ENCODE results near the gene RBM5. TPM values are rescaled to one million over a fixed set of nuclear protein-coding genes. Genes with fewer than 3 reads are reported as not detected.
A peak's percentile ranks its signal among the peaks of the same experiment; 100 is the strongest.
"Not testable (repeated sequence)": the region's sequence is repeated elsewhere in the genome, so short reads cannot be mapped to it uniquely, and the experiment has no call there.

RBM5 gene
- total RNA-seq, 3 donors from 2014 or later = 128 to 183 (median 158) TPM

DNA sequence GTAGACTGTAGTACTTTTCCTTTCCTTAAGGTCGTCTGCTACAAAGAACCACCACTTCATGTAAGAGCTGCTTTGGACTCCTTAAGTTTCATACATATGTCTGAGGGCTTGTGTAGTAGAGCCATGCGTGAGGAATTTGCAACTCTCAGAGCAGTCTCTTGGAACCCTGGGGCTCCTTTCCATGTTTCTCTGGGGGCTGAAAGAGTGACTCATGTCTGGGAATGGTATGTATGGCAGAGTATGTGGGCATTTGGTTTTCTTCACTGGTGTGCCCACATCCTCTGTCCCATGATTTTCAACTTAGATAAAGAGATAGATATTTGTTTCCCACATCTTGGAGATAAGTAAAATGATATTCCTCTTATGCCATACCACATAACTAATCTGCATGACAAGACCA is 20.6 kb upstream of the RBM5 start:
- H3K9me3 ChIP-seq = no peaks in the 10 kb centered on the region
- intact Hi-C loops (cut with DNase I, micrococcal nuclease) = no loop called here
- H3K4me3 ChIP-seq = no peak overlapping the region
- H3K36me3 ChIP-seq (ENCODE audit: low read depth) = peaks cover 29% of the 10 kb centered on the region
- no peak for DNase-seq
- no peaks in the 10 kb centered on the region for H3K4me1 ChIP-seq (ENCODE audit: low read depth)
- TF ChIP-seq, protein P1, sequence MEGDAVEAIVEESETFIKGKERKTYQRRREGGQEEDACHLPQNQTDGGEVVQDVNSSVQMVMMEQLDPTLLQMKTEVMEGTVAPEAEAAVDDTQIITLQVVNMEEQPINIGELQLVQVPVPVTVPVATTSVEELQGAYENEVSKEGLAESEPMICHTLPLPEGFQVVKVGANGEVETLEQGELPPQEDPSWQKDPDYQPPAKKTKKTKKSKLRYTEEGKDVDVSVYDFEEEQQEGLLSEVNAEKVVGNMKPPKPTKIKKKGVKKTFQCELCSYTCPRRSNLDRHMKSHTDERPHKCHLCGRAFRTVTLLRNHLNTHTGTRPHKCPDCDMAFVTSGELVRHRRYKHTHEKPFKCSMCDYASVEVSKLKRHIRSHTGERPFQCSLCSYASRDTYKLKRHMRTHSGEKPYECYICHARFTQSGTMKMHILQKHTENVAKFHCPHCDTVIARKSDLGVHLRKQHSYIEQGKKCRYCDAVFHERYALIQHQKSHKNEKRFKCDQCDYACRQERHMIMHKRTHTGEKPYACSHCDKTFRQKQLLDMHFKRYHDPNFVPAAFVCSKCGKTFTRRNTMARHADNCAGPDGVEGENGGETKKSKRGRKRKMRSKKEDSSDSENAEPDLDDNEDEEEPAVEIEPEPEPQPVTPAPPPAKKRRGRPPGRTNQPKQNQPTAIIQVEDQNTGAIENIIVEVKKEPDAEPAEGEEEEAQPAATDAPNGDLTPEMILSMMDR (IDR thresholded peaks at IDR 0.05) = no peak
- no peak for ATAC-seq

DNA sequence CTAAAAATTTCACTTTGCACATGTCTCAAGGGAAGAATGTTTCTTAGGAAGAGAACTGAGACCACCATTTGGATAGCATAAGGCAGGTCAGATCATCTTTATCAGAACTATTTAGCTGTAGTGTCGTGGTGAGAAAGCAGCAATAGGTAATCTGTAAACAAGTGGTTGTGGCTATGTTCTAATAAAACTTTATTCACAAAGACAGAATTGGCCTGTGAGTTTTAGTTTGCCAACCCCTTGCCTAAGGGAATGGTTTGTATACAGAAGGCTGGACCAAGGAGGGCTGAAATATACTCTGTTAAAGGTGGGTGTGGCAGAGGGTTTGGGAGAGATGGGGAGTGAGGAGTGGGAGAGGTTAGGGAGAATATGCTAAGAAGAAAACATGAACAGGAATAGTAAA is 10.6 kb upstream of the RBM5 start:
- Histone ChIP-seq H3K9me3 (no peaks in the 10 kb centered on the region), H3K36me3 (ENCODE audit: low read depth) (peaks cover 3% of the 10 kb centered on the region), H3K4me3 (no peak overlapping the region), H3K4me1 (ENCODE audit: low read depth) (no peaks in the 10 kb centered on the region)
- no peak for ATAC-seq
- DNase-seq = no peak
- TF ChIP-seq, protein P1 (IDR thresholded peaks at IDR 0.05) = no peak
- intact Hi-C loops (cut with DNase I, micrococcal nuclease) = no loop called here

DNA sequence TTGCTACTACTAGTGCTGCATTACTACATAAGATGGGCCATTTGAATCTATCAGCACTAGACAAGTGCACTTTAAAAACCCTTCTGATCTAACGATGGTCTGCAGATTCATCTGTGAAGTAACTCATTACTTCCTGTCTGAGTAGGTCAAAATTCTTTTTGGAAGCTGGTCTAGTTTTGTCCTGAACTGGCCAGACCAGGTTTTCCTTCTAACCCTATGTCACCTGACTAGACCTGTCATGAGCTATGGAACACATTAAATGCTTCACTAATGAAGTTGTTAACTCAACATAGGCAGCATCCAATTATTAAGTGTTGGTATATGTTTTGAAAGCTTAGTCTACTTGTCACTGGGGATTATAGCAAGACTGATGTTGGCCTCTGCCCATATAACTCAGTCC is 10.1 kb upstream of the RBM5 start:
- DNase-seq = no peak
- H3K36me3 ChIP-seq (ENCODE audit: low read depth) = no peaks in the 10 kb centered on the region
- TF ChIP-seq, protein P1 (IDR thresholded peaks at IDR 0.05) = no peak
- no peak for ATAC-seq
- H3K4me3 ChIP-seq = no peak overlapping the region
- intact Hi-C loops (cut with DNase I, micrococcal nuclease) = no loop called here
- H3K9me3 ChIP-seq = no peaks in the 10 kb centered on the region
- no peaks in the 10 kb centered on the region for H3K4me1 ChIP-seq (ENCODE audit: low read depth)

DNA sequence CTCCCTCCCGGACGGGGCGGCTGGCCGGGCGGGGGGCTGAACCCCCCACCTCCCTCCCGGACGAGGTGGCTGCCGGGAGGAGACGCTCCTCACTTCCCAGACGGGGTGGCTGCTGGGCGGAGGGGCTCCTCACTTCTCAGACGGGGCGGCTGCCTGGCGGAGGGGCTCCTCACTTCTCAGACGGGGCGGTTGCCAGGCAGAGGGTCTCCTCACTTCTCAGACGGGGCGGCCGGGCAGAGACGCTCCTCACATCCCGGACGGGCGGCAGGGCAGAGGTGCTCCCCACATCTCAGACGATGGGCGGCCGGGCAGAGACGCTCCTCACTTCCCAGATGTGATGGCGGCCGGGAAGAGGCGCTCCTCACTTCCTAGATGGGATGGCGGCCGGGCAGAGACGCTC is 3.8 kb upstream of the RBM5 start:
- DNase-seq; H3K4me3 ChIP-seq; H3K9me3 ChIP-seq; intact Hi-C loops (cut with DNase I, micrococcal nuclease); ATAC-seq; H3K4me1 ChIP-seq (ENCODE audit: low read depth); H3K36me3 ChIP-seq (ENCODE audit: low read depth): not testable (repeated sequence)

DNA sequence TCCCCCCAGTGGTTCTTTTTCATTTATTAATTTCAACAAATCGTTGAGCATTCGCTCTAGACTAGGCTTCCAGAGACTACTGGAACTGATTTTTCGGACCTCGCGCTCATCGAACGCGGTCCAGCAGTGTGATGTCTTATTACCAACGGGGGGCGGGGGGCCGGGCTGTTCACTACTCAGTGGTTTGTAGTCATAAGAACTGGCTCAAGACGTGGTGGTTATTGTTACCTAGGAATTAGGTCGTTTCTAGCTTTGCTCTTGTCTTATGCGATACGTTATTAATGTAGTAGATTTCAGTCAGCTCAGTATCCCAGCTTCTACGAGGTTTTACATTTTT is 858 bp downstream of the RBM5 start:
- TF ChIP-seq, protein P1 (IDR thresholded peaks at IDR 0.05) = no peak
- DNase-seq (peak in 1 of 3 donors; percentile 31), ATAC-seq (peak; percentile 22)
- H3K9me3 ChIP-seq = no peaks in the 10 kb centered on the region
- peaks cover 9% of the 10 kb centered on the region for H3K36me3 ChIP-seq (ENCODE audit: low read depth)
- peak overlapping the region; percentile 85 for H3K4me3 ChIP-seq
- H3K4me1 ChIP-seq (ENCODE audit: low read depth) = peaks cover 16% of the 10 kb centered on the region
- intact Hi-C loops (cut with DNase I, micrococcal nuclease) = no loop called here

DNA sequence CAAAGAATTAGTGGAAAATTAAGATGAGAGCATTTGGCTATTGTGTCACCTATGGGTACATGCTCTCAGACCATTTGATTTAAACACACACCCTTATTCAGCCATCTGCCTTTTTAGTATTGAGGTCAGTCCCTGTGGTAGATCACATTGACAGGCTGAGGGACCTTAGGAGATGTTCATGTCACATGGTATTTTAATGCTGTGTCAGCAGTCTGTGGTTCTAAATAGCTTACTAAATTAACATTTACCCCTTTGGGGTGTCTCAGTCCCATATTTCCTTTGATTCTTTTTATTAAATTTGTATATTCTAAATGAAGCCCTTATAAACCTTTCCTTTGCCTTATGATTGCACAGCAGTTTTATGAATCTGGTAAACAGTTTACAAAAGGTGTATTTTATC is 2.3 kb downstream of the RBM5 start:
- Histone ChIP-seq H3K9me3 (no peaks in the 10 kb centered on the region), H3K4me3 (no peak overlapping the region), H3K36me3 (ENCODE audit: low read depth) (peaks cover 23% of the 10 kb centered on the region), H3K4me1 (ENCODE audit: low read depth) (peaks cover 24% of the 10 kb centered on the region)
- intact Hi-C loops (cut with DNase I, micrococcal nuclease) = no loop called here
- no peak for DNase-seq
- TF ChIP-seq, protein P1 (IDR thresholded peaks at IDR 0.05) = no peak
- no peak for ATAC-seq
